Stimulated activated naive CD8-positive, alpha-beta T cell treated with anti-CD3 and anti-CD28 coated beads, Interleukin-15, amount 100 ng/mL, for 72 hours (primary cell): Measurements from ENCODE around the gene GAS1.

ENCODE experiments used
- ATAC-seq: fragments of 150-1000 bp; cut with Tn5 transposase; 2 replicates; pipeline ENCODE4 v1.10.0; 2021; ENCODE audit warnings: mild to moderate bottlenecking, moderate library complexity
- DNase-seq, 2 donors: peaks; one replicate each; pipeline ENCODE4 v3.0.0; 2021 to 2022
- H3K27ac Mint-ChIP-seq, 2 donors: one replicate each; pipeline ENCODE4 v1.8.0; 2022; ENCODE audit warnings: mild to moderate bottlenecking in 2 of 2, mixed read lengths in 2 of 2, moderate library complexity in 2 of 2
- H3K27me3 Mint-ChIP-seq: one replicate; pipeline ENCODE4 v1.8.0; 2022; ENCODE audit warnings: mixed read lengths
- H3K4me1 Mint-ChIP-seq: one replicate; pipeline ENCODE4 v1.8.0; 2022; ENCODE audit warnings: mild to moderate bottlenecking, mixed read lengths
- H3K4me3 Mint-ChIP-seq, 2 donors: one replicate each; pipeline ENCODE4 v1.8.0; 2022; ENCODE audit warnings: mild to moderate bottlenecking in 2 of 2, mixed read lengths in 2 of 2, moderate library complexity in 1 of 2
- H3K9me3 Mint-ChIP-seq, 2 donors: one replicate each; pipeline ENCODE4 v1.8.0; 2022; ENCODE audit warnings: mixed read lengths in 2 of 2

GAS1 gene

GRCh38 chr9:86912210-86912609 is 35.1 kb downstream of the GAS1 start:
- ATAC-seq (no peak), DNase-seq (no peak)
- Mint-ChIP-seq H3K4me3 (no peak overlapping the region), H3K4me1 (no peaks in the 10 kb centered on the region), H3K27ac (no peak overlapping the region), H3K9me3 (peaks cover 7 to 13% of the 10 kb centered on the region in 2 donors), H3K27me3 (peaks cover 48% of the 10 kb centered on the region)

- Mint-ChIP-seq H3K9me3 (peaks cover 7 to 13% of the 10 kb centered on the region in 2 donors), H3K4me1 (no peaks in the 10 kb centered on the region), H3K4me3 (no peak overlapping the region), H3K27me3 (peaks cover 57% of the 10 kb centered on the region), H3K27ac (no peak overlapping the region)
- DNase-seq (no peak), ATAC-seq (no peak)
Measured at GRCh38 chr9:86909388-86909787, 37.9 kb downstream of the GAS1 start.

GRCh38 chr9:86908261-86908660 is 39.0 kb downstream of the GAS1 start:
- no peak overlapping the region for H3K4me3 Mint-ChIP-seq
- H3K9me3 Mint-ChIP-seq: peaks cover 7 to 13% of the 10 kb centered on the region in 2 donors
- ATAC-seq (no peak), DNase-seq (no peak)
- peaks cover 56% of the 10 kb centered on the region for H3K27me3 Mint-ChIP-seq
- no peak overlapping the region for H3K27ac Mint-ChIP-seq
- peaks cover 6% of the 10 kb centered on the region for H3K4me1 Mint-ChIP-seq

GRCh38 chr9:86907346-86907745 is 40.0 kb downstream of the GAS1 start:
- Mint-ChIP-seq H3K4me1 (peaks cover 15% of the 10 kb centered on the region), H3K27me3 (peaks cover 65% of the 10 kb centered on the region), H3K4me3 (no peak overlapping the region), H3K27ac (no peak overlapping the region), H3K9me3 (peaks cover 7 to 13% of the 10 kb centered on the region in 2 donors)
- no peak for ATAC-seq
- no peak for DNase-seq

- DNase-seq: no peak
- Mint-ChIP-seq H3K9me3 (no peaks in the 10 kb centered on the region), H3K27me3 (peaks cover 72% of the 10 kb centered on the region), H3K4me3 (no peak overlapping the region), H3K4me1 (peaks cover 23% of the 10 kb centered on the region), H3K27ac (peak overlapping the region in 1 of 2 donors; percentile 42)
- ATAC-seq: no peak
Measured at GRCh38 chr9:86903734-86904085, 43.6 kb downstream of the GAS1 start.

- DNase-seq (no peak), ATAC-seq (no peak)
- Mint-ChIP-seq H3K27me3 (peaks cover 72% of the 10 kb centered on the region), H3K4me3 (peak overlapping the region; percentile 35 to 61), H3K4me1 (peaks cover 23% of the 10 kb centered on the region), H3K9me3 (no peaks in the 10 kb centered on the region), H3K27ac (peak overlapping the region in 1 of 2 donors; percentile 42)
Measured at GRCh38 chr9:86902991-86903733, 44.1 kb downstream of the GAS1 start.

GRCh38 chr9:86902586-86902985 is 44.7 kb downstream of the GAS1 start:
- peak overlapping the region; percentile 35 to 61 for H3K4me3 Mint-ChIP-seq
- ATAC-seq (no peak), DNase-seq (no peak)
- peaks cover 23% of the 10 kb centered on the region for H3K4me1 Mint-ChIP-seq
- H3K27me3 Mint-ChIP-seq: peaks cover 70% of the 10 kb centered on the region
- no peak overlapping the region for H3K27ac Mint-ChIP-seq
- no peaks in the 10 kb centered on the region for H3K9me3 Mint-ChIP-seq

- Mint-ChIP-seq H3K4me3 (no peak overlapping the region), H3K9me3 (no peaks in the 10 kb centered on the region), H3K27ac (no peak overlapping the region), H3K27me3 (peaks cover 65% of the 10 kb centered on the region), H3K4me1 (peaks cover 23% of the 10 kb centered on the region)
- ATAC-seq (no peak), DNase-seq (no peak)
Measured at GRCh38 chr9:86902176-86902575, 45.1 kb downstream of the GAS1 start.

GRCh38 chr9:86901511-86901910 is 45.8 kb downstream of the GAS1 start:
- Mint-ChIP-seq H3K4me1 (peaks cover 23% of the 10 kb centered on the region), H3K9me3 (no peaks in the 10 kb centered on the region), H3K27ac (no peak overlapping the region), H3K27me3 (peaks cover 59% of the 10 kb centered on the region), H3K4me3 (no peak overlapping the region)
- DNase-seq: no peak
- ATAC-seq: no peak
